Activated CD4-positive, alpha-beta T cell treated with anti-CD3 and anti-CD28 coated beads, Interleukin-2, amount 50 U/mL, for 16 hours (primary cell): Measurements from ENCODE around the gene CMC4.

Experiments
- DNase-seq: peaks from one replicate; pipeline ENCODE4 v3.0.0-alpha.2; 2020

CMC4 gene

DNA sequence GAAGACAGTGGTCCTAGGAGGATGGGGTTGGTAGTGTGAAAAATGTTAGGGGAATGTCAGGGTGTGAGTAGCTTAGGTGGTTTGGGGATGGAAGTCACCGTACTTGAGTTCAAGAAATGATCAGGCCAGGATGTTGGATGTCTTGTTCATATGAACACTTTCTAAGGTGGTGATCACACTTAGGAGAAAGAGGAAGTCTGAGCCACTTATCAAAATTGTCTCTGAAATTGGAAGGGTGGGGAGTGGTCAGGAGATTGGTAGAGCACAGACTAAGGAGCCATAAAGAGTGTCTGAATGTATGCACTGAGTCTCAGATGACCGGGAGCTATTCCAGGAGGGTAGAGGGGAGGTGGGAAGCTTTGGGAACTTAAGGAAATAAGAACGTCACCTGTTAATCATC is 17.3 kb downstream of the CMC4 start:
- no peak for DNase-seq

GRCh38 chrX:155052738-155053498 is 18.0 kb downstream of the CMC4 start:
- no peak for DNase-seq

DNA sequence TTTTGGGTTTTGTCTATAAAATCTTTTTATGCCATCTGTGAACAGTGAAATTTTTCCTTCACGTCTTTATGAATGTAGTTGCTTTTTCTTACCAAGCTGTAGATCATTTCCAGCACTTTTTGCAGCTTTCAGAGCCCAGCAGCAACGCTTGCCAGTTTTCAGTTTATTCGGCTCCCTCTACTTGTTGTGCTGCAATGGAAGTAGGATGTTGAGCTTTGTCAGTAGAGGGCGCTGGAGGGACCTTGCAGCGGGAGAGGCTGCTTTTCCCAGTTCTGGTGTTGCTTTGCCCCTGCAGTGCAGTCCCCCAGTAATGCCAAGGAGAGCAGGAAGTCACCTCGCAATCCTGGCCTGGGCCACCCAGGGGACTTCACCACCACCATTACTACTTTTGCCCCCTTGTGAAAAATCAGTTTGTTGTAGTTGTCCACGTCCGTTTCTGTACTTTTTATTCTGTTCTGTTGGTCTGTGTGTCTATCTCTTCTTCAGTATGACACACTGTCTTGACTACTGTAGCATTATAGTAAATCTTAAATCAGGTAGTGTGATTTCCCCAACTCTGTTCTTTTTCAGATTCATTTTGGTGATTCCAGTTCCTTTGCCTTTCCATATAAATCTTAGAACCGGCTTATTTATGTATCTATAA is 21.8 kb downstream of the CMC4 start:
- DNase-seq, result peak; percentile 47

GRCh38 chrX:155046811-155047528 is 24.0 kb downstream of the CMC4 start:
- no peak for DNase-seq

- no peak for DNase-seq
Observed at GRCh38 chrX:155046129-155046810, 24.7 kb downstream of the CMC4 start.

- no peak for DNase-seq
Observed at GRCh38 chrX:155035688-155036087, 35.2 kb downstream of the CMC4 start.

GRCh38 chrX:155031657-155032056 is 39.3 kb downstream of the CMC4 start:
- DNase-seq, result no peak

- no peak for DNase-seq
Observed at GRCh38 chrX:155028877-155029291, 42.1 kb downstream of the CMC4 start.

DNA sequence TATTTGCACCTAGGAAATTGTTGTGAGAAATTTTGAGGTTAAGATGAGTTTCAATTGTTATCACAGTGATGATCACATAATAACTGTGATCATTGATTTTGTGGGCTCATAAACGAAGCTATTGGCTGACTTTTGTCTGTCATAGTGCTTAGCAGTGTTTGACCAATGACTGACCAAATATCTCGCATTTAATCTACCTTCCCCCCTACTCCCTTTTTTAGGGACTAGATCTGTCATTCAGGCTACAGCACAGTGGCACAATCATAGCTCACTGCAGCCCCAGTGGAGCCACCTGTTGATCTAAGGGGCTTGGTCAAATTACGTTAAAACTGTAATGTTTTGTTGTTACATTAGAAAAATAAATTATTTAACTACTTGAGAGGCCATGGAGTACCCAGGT is 42.8 kb downstream of the CMC4 start:
- peak; percentile 11 for DNase-seq

GRCh38 chrX:155027509-155028066 is 43.3 kb downstream of the CMC4 start:
- DNase-seq, result peak; percentile 36

GRCh38 chrX:155026727-155027508 is 44.0 kb downstream of the CMC4 start, which contains the start of gene FUNDC2:
TSS of gene FUNDC2 (plus strand) at chrX:155026844. CDS start at chrX:155026939, 95 bp downstream.
- peak; percentile 93 for DNase-seq

DNA sequence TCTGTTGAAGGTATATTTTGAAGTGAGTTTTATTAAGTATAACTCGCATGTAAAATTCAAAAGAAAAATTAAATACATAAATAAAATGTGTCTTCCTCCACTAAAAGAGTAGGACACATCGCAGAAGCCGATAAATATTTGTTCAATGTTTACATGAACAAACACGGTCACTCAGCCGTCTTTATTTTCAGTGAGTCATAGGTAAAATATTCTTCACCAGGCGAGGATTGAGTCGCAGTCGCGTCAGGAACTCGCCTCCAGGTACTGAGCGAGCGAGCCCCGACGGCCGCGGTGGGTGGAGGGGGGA is 44.6 kb downstream of the CMC4 start:
- no peak for DNase-seq

GRCh38 chrX:155023907-155024833 is 46.8 kb downstream of the CMC4 start:
- DNase-seq, result no peak

GRCh38 chrX:155022585-155022984 is 48.4 kb downstream of the CMC4 start, which contains the start of gene F8:
TSS of gene F8 (minus strand) at chrX:155022723. CDS start at chrX:155022552, 171 bp downstream.
- no peak for DNase-seq

- no peak for DNase-seq
Observed at GRCh38 chrX:155020591-155020990, 50.3 kb downstream of the CMC4 start.
